DOHH2 (cell line): ENCODE data around the gene ATP8B3.
"Not testable (repeated sequence)": the region's sequence is repeated elsewhere in the genome, so short reads cannot be mapped to it uniquely, and the experiment has no call there.

Experiments used
- H3F3A ChIP-seq: fragments of 200-600 bp; sonication (generic), shearing (Covaris generic); 2 replicates; pipeline ENCODE4 v1.6.0; 2016; ENCODE audit warnings: antibody characterized with exemption, mild to moderate bottlenecking; ENCODE audit not compliant: control insufficient read depth, insufficient read depth
- H3K27ac ChIP-seq: fragments of 200-600 bp; sonication (generic); 2 replicates; pipeline ENCODE4 v1.5.1; 2014; ENCODE audit warnings: low read depth, mild to moderate bottlenecking, low read length, moderate library complexity
- H3K27me3 ChIP-seq: fragments of 200-600 bp; sonication (generic); 2 replicates; pipeline ENCODE4 v1.6.1; 2014; ENCODE audit warnings: mild to moderate bottlenecking, low read length, mixed read lengths; ENCODE audit not compliant: control insufficient read depth
- H3K36me3 ChIP-seq: fragments of 200-600 bp; sonication (generic); 2 replicates; pipeline ENCODE4 v1.6.1; 2014; ENCODE audit warnings: mild to moderate bottlenecking, low read length, moderate library complexity, mixed read lengths; ENCODE audit not compliant: control insufficient read depth
- H3K4me1 ChIP-seq: fragments of 200-600 bp; sonication (generic); 2 replicates; pipeline ENCODE4 v1.6.1; 2014; ENCODE audit warnings: mild to moderate bottlenecking, low read length, mixed read lengths; ENCODE audit not compliant: control insufficient read depth
- H3K4me2 ChIP-seq: fragments of 200-600 bp; sonication (generic); 2 replicates; pipeline ENCODE4 v1.6.0; 2014; ENCODE audit warnings: mild to moderate bottlenecking, low read length, moderate library complexity
- H3K4me3 ChIP-seq: fragments of 200-600 bp; sonication (generic); 2 replicates; pipeline ENCODE4 v1.5.1; 2014; ENCODE audit warnings: mild to moderate bottlenecking, low read length, mixed read lengths
- H3K79me2 ChIP-seq: fragments of 200-600 bp; sonication (generic); 2 replicates; pipeline ENCODE4 v1.6.1; 2014; ENCODE audit warnings: mild to moderate bottlenecking, low read length, mixed read lengths; ENCODE audit not compliant: control insufficient read depth
- H3K9me2 ChIP-seq: fragments of 200-600 bp; sonication (generic); replicated peaks from 2 replicates; pipeline ENCODE4 v1.6.1; 2014; ENCODE audit warnings: mild to moderate bottlenecking, low read length, mixed read lengths; ENCODE audit not compliant: control insufficient read depth
- H3K9me3 ChIP-seq: fragments of 200-600 bp; sonication (generic); 2 replicates; pipeline ENCODE4 v1.6.1; 2014; ENCODE audit warnings: antibody characterized with exemption, low read length, mixed read lengths; ENCODE audit not compliant: control insufficient read depth, insufficient read depth
- H4K20me1 ChIP-seq: fragments of 200-600 bp; sonication (generic); 2 replicates; pipeline ENCODE4 v1.6.0; 2014; ENCODE audit warnings: low read depth, mild to moderate bottlenecking, antibody characterized with exemption, low read length, moderate library complexity; ENCODE audit not compliant: control insufficient read depth, insufficient read depth
- EZH2phosphoT487 ChIP-seq: fragments of 200-600 bp; sonication (generic); IDR thresholded peaks from 2 replicates; pipeline ENCODE4 v1.6.1; 2017; ENCODE audit warnings: borderline replicate concordance, mild to moderate bottlenecking, antibody characterized with exemption, low read length, moderate library complexity, mixed read lengths
- TF ChIP-seq, protein P1 (sequence below): fragments of 200-600 bp; sonication (generic); IDR thresholded peaks from one replicate; pipeline ENCODE4 v1.5.1; 2014; ENCODE audit warnings: antibody characterized with exemption, mild to moderate bottlenecking, low read depth, low read length; ENCODE audit not compliant: poor library complexity, severe bottlenecking

The ATP8B3 gene

DNA sequence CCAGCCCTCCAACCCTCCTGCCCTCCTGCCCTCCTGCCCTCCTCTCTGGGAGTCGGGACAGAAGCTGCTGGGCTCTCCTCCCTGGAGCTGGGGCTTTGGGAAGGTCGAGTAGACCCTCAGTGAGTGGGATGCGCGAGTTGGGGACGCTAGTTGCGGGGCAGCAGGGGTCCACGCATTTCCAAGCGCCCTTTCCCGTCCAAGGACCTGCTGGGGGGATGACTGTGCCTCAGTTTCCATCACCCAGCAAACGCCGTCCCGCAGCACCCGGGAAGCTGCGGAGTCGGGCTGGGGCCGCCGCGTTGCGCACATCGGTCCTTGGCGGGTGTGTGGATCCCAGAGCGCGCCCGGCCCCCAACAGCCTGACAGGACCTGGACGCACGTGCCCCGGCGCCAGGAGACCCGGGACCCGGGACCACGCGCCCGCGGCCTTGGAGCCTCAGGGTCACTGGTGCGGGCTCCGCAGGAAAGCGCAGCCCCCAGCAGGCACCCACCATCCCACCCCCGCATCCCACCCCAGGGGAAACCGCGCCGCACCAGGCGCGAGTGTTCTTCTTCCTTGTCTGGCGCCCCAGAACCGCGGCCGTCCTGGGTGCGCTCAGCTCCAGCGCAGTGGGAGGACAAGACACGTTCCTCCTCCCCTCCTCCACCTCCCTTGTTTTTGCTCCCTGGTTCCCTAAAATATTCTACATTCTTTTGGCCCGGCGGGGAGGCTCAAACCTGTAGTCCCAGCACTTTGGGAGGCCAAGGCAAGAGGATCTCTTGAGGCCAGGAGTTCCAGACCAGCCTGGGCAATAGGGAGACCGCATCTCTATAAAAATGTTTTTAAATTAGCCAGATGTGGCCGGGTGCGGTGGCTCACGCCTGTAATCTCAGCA lies 49.6 kb downstream of the ATP8B3 start:
- Histone ChIP-seq H3K4me3 (no peak overlapping the region), H3K27ac (no peak overlapping the region), H3K79me2 (no peaks in the 10 kb centered on the region), H3K4me2 (no peak overlapping the region), H3K9me2 (no peaks in the 10 kb centered on the region), H3K9me3 (no peaks in the 10 kb centered on the region), H3K36me3 (no peaks in the 10 kb centered on the region), H3K27me3 (peaks cover 50% of the 10 kb centered on the region), H3F3A (peaks cover 2% of the 10 kb centered on the region; the same call in 1 of the 2 replicates), H3K4me1 (peaks cover 11% of the 10 kb centered on the region), H4K20me1 (no peaks in the 10 kb centered on the region)
- no peak for TF ChIP-seq EZH2phosphoT487
- TF ChIP-seq, protein P1, sequence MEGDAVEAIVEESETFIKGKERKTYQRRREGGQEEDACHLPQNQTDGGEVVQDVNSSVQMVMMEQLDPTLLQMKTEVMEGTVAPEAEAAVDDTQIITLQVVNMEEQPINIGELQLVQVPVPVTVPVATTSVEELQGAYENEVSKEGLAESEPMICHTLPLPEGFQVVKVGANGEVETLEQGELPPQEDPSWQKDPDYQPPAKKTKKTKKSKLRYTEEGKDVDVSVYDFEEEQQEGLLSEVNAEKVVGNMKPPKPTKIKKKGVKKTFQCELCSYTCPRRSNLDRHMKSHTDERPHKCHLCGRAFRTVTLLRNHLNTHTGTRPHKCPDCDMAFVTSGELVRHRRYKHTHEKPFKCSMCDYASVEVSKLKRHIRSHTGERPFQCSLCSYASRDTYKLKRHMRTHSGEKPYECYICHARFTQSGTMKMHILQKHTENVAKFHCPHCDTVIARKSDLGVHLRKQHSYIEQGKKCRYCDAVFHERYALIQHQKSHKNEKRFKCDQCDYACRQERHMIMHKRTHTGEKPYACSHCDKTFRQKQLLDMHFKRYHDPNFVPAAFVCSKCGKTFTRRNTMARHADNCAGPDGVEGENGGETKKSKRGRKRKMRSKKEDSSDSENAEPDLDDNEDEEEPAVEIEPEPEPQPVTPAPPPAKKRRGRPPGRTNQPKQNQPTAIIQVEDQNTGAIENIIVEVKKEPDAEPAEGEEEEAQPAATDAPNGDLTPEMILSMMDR: no peak

DNA sequence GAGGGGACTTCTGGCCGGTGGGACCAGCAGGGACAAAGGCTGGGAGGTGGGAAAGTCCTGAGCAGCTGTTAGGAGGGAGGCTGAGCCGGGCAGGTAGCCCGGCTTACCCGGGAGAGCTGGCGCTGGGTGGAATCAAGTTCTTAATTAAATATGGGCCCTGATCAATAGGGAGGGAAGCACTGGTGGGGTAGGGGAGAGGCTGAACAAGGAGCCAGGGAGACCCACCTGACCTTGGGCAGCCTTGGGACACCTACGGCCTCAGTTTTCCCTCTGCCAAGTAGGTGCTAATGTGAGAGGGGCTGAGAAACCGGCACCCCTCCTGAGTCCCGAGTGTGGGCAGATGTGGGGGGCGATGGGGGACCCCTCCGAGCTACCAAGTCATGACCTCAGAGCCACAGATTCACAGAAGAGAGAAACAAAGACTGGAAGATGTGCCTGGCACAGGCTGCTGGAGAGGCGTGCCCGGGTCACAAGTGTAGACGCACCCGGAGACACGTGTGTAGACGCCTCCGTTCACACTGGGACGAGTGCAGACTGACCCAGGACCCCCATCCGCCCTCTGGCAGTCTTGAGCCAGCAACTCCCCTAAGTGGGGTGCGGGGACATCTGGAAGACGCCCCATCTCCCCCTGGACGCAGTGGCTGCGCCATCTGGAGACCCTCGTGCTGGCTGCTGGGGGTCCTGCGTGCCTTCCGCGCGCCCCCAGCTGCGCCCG lies 50.4 kb downstream of the ATP8B3 start:
- TF ChIP-seq, protein P1: no peak
- TF ChIP-seq EZH2phosphoT487: no peak
- H3F3A ChIP-seq: peaks cover 2% of the 10 kb centered on the region; the same call in 1 of the 2 replicates
- no peaks in the 10 kb centered on the region for H4K20me1 ChIP-seq
- H3K4me1 ChIP-seq: peaks cover 3% of the 10 kb centered on the region
- H3K79me2 ChIP-seq: no peaks in the 10 kb centered on the region
- H3K36me3 ChIP-seq: no peaks in the 10 kb centered on the region
- H3K9me2 ChIP-seq: no peaks in the 10 kb centered on the region
- H3K27ac ChIP-seq: no peak overlapping the region
- H3K9me3 ChIP-seq: no peaks in the 10 kb centered on the region
- H3K4me2 ChIP-seq: no peak overlapping the region
- peaks cover 58% of the 10 kb centered on the region for H3K27me3 ChIP-seq
- no peak overlapping the region for H3K4me3 ChIP-seq

DNA sequence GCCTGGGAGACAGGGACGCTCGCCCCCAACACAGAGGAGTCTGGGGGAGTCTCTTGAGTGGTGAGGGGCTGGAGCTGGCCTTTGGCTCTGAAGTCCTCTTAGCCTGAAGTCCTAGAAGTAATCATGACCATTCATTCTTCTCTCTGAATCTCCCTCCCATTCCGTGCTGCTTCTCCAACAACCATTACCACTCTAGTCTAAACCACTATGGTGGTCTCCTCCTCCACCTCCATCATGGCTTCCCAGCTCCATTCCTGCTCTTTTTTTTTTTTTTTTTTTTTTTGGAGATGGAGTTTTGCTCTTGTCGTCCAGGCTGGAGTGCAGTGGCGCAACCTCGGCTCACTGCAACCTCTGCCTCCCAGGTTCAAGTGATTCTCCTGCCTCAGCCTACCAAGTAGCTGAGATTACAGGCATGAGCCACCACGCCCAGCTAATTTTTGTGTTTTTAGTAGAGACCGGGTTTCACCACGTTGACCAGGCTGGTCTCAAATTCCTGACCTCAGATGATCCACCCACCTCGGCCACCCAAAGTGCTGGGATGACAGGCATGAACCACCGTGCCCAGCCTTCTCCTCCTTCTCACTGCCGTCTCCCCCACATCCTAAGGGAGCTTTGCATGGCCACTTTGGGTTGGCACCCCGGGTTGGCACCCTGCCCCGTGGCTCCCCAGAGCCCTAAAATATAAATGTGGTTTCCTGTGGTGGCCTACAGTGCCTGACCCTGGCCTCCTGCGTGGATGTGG lies 51.1 kb downstream of the ATP8B3 start:
- H3K36me3 ChIP-seq, H3K4me2 ChIP-seq, H3K4me3 ChIP-seq, H3F3A ChIP-seq, H4K20me1 ChIP-seq, H3K9me2 ChIP-seq, H3K4me1 ChIP-seq, H3K79me2 ChIP-seq, H3K9me3 ChIP-seq, H3K27ac ChIP-seq: not testable (repeated sequence)
- peaks cover 61% of the 10 kb centered on the region for H3K27me3 ChIP-seq

DNA sequence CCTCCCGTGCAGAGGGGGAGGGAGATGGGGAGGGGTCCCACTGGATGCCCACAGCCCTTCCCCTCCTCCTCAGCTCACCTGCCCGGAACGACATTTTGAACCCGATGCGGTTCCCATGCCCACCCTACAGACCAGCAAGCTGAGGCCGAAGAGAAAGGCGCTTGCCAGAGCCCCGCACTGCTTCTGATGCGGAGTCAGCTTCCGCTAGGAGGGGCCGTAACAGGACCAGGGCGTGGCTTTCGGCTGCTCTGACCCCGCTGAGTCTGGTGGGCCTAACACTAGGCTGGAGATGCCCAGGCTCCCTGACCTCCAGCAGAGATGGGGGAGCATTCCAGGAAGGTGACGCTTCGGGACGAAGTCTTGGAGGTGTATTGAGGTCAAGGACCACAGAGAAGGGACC lies 52.1 kb downstream of the ATP8B3 start:
- H4K20me1 ChIP-seq: no peaks in the 10 kb centered on the region
- H3K4me3 ChIP-seq: no peak overlapping the region
- H3K36me3 ChIP-seq: no peaks in the 10 kb centered on the region
- peaks cover 60% of the 10 kb centered on the region for H3K27me3 ChIP-seq
- H3K27ac ChIP-seq: no peak overlapping the region
- no peaks in the 10 kb centered on the region for H3K79me2 ChIP-seq
- H3K4me2 ChIP-seq: no peak overlapping the region
- H3K9me2 ChIP-seq: no peaks in the 10 kb centered on the region
- TF ChIP-seq, protein P1: no peak
- no peak for TF ChIP-seq EZH2phosphoT487
- no peaks in the 10 kb centered on the region for H3K4me1 ChIP-seq
- peaks cover 2% of the 10 kb centered on the region; the same call in 1 of the 2 replicates for H3F3A ChIP-seq
- H3K9me3 ChIP-seq: no peaks in the 10 kb centered on the region
